ENCODE results near the gene SYNE2. TPM values are rescaled to one million over a fixed set of nuclear protein-coding genes. Genes with fewer than 3 reads are reported as not detected.
A peak's percentile ranks its signal among the peaks of the same experiment; 100 is the strongest.

SYNE2 gene
- total RNA-seq, 1 experiment from 2014 or later = 37.5 TPM

GRCh38 chr14:63896278-63896720 is 43.5 kb downstream of the SYNE2 start:
- Histone ChIP-seq H3K36me3 (ENCODE audit: control insufficient read depth, insufficient read depth, low read length) (no peaks in the 10 kb centered on the region), H3K27ac (ENCODE audit: low read length) (peak overlapping the region; percentile 80), H3K9me3 (ENCODE audit: control insufficient read depth, insufficient read depth, low read depth, low read length) (no peaks in the 10 kb centered on the region), H3K4me3 (ENCODE audit: low read depth in 2 of 2, low read length in 2 of 2) (no peak overlapping the region), H3K4me1 (ENCODE audit: control insufficient read depth, insufficient read depth, low read length) (peaks cover 57% of the 10 kb centered on the region), H3K27me3 (ENCODE audit: control insufficient read depth, insufficient read depth, low read length) (no peaks in the 10 kb centered on the region)
- BruUV-seq (replicated peaks) = no TSS peak
- ATAC-seq (peak; percentile 76), DNase-seq (ENCODE audit: low read depth, low spot score) (no peak)
- in situ Hi-C loops (cut with HindIII; ENCODE audit: low pct_unique_long_range_greater_than_20kb, low sequenced_read_pairs) = no loop called here
- intact Hi-C loops (cut with micrococcal nuclease; ENCODE audit: unreplicated experiment) = no loop called here
- CTCF ChIA-PET = interaction anchor here (0.6 kb wide), 1 partner anchor 27 kb away, joined by 5 read pairs; no protein-coding TSS in a partner anchor
- TF ChIP-seq POLR2AphosphoS5 (IDR thresholded peaks at IDR 0.05; ENCODE audit: low read depth, low read length) = no peak; the same call in 1 of the 2 replicates
- TF ChIP-seq, protein P1, sequence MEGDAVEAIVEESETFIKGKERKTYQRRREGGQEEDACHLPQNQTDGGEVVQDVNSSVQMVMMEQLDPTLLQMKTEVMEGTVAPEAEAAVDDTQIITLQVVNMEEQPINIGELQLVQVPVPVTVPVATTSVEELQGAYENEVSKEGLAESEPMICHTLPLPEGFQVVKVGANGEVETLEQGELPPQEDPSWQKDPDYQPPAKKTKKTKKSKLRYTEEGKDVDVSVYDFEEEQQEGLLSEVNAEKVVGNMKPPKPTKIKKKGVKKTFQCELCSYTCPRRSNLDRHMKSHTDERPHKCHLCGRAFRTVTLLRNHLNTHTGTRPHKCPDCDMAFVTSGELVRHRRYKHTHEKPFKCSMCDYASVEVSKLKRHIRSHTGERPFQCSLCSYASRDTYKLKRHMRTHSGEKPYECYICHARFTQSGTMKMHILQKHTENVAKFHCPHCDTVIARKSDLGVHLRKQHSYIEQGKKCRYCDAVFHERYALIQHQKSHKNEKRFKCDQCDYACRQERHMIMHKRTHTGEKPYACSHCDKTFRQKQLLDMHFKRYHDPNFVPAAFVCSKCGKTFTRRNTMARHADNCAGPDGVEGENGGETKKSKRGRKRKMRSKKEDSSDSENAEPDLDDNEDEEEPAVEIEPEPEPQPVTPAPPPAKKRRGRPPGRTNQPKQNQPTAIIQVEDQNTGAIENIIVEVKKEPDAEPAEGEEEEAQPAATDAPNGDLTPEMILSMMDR (IDR thresholded peaks at IDR 0.05) = no peak
- no peak for TF ChIP-seq TCF7L2 (IDR thresholded peaks at IDR 0.05; ENCODE audit: low read depth, low read length)
- TF ChIP-seq, protein P2, sequence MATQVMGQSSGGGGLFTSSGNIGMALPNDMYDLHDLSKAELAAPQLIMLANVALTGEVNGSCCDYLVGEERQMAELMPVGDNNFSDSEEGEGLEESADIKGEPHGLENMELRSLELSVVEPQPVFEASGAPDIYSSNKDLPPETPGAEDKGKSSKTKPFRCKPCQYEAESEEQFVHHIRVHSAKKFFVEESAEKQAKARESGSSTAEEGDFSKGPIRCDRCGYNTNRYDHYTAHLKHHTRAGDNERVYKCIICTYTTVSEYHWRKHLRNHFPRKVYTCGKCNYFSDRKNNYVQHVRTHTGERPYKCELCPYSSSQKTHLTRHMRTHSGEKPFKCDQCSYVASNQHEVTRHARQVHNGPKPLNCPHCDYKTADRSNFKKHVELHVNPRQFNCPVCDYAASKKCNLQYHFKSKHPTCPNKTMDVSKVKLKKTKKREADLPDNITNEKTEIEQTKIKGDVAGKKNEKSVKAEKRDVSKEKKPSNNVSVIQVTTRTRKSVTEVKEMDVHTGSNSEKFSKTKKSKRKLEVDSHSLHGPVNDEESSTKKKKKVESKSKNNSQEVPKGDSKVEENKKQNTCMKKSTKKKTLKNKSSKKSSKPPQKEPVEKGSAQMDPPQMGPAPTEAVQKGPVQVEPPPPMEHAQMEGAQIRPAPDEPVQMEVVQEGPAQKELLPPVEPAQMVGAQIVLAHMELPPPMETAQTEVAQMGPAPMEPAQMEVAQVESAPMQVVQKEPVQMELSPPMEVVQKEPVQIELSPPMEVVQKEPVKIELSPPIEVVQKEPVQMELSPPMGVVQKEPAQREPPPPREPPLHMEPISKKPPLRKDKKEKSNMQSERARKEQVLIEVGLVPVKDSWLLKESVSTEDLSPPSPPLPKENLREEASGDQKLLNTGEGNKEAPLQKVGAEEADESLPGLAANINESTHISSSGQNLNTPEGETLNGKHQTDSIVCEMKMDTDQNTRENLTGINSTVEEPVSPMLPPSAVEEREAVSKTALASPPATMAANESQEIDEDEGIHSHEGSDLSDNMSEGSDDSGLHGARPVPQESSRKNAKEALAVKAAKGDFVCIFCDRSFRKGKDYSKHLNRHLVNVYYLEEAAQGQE (IDR thresholded peaks at IDR 0.05; ENCODE audit: insufficient read depth in 1 of 2, low read depth in 2 of 2, low read length in 1 of 2) = no peak
- TF ChIP-seq SIN3A (IDR thresholded peaks at IDR 0.05; ENCODE audit: borderline replicate concordance, insufficient read depth, low read depth, low read length) = no peak
- POLR2A ChIA-PET = no interaction called here

- TF ChIP-seq TCF7L2 (IDR thresholded peaks at IDR 0.05; ENCODE audit: low read depth, low read length) (no peak), SIN3A (IDR thresholded peaks at IDR 0.05; ENCODE audit: borderline replicate concordance, insufficient read depth, low read depth, low read length) (no peak), POLR2AphosphoS5 (IDR thresholded peaks at IDR 0.05; ENCODE audit: low read depth, low read length) (no peak)
- TF ChIP-seq, protein P2 (IDR thresholded peaks at IDR 0.05; ENCODE audit: insufficient read depth in 1 of 2, low read depth in 2 of 2, low read length in 1 of 2) = no peak
- TF ChIP-seq, protein P1 (IDR thresholded peaks at IDR 0.05) = no peak
- peaks cover 49% of the 10 kb centered on the region for H3K4me1 ChIP-seq (ENCODE audit: control insufficient read depth, insufficient read depth, low read length)
- H3K27ac ChIP-seq (ENCODE audit: low read length) = peak overlapping the region; percentile 80; the same call in 1 of the 2 replicates
- in situ Hi-C loops (cut with HindIII; ENCODE audit: low pct_unique_long_range_greater_than_20kb, low sequenced_read_pairs) = no loop called here
- H3K27me3 ChIP-seq (ENCODE audit: control insufficient read depth, insufficient read depth, low read length) = no peaks in the 10 kb centered on the region
- no peaks in the 10 kb centered on the region for H3K36me3 ChIP-seq (ENCODE audit: control insufficient read depth, insufficient read depth, low read length)
- CTCF ChIA-PET = no interaction called here
- no TSS peak for BruUV-seq (replicated peaks)
- no peak overlapping the region for H3K4me3 ChIP-seq (ENCODE audit: low read depth in 2 of 2, low read length in 2 of 2)
- no peak for ATAC-seq
- POLR2A ChIA-PET = no interaction called here
- DNase-seq (ENCODE audit: low read depth, low spot score) = no peak
- intact Hi-C loops (cut with micrococcal nuclease; ENCODE audit: unreplicated experiment) = no loop called here
- H3K9me3 ChIP-seq (ENCODE audit: control insufficient read depth, insufficient read depth, low read depth, low read length) = no peaks in the 10 kb centered on the region
These were observed 44.9 kb downstream of the SYNE2 start for GRCh38 chr14:63897721-63898163.

Data from Panc1 (cell line).